GM12874 (cell line): Measurements from ENCODE around the gene PELO.

ENCODE experiments used
- TF ChIP-seq, protein P1 (sequence below): IDR thresholded peaks from 2 replicates; pipeline ENCODE4 v1.5.1; 2011; ENCODE audit warnings: low read depth, mild to moderate bottlenecking, control low read depth, low read length, moderate library complexity; ENCODE audit not compliant: insufficient read depth

Gene PELO

DNA sequence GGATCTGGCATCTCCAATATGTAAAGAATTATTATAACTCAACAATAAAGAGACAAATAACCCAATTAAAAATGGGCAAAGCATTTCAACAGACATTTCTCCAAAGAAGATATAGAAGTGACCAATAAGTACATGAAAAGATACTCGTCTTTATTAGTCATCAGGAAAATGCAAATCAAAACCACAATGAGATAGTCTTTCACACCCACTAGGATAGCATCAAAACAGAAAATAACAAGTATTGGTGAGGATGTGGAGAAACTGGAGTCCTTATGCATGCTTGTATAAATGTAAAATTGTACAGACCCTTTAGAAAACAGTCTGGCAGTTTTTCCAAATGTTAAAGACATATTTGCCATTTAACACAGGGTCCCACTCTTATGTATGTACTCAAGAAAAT lies 39.1 kb upstream of the PELO start:
- TF ChIP-seq, protein P1, sequence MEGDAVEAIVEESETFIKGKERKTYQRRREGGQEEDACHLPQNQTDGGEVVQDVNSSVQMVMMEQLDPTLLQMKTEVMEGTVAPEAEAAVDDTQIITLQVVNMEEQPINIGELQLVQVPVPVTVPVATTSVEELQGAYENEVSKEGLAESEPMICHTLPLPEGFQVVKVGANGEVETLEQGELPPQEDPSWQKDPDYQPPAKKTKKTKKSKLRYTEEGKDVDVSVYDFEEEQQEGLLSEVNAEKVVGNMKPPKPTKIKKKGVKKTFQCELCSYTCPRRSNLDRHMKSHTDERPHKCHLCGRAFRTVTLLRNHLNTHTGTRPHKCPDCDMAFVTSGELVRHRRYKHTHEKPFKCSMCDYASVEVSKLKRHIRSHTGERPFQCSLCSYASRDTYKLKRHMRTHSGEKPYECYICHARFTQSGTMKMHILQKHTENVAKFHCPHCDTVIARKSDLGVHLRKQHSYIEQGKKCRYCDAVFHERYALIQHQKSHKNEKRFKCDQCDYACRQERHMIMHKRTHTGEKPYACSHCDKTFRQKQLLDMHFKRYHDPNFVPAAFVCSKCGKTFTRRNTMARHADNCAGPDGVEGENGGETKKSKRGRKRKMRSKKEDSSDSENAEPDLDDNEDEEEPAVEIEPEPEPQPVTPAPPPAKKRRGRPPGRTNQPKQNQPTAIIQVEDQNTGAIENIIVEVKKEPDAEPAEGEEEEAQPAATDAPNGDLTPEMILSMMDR = no peak

DNA sequence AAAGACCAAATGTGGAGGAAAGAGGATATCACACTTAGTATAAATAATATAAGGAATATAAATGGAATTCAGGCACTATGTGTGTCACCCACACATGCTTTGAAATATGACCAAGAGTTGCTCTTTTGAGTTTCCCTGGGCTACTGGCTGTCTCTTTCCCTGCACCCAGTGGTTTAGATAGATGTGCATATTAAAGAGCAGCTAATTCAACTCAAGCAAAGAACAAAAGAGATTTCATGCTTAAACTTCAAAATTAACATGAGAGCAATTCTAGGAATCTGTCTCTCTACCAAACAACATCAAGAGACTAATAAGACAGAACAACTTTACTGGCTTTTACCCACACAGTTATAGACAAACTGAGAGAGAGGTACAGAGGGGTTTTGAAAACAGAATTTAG lies 38.0 kb upstream of the PELO start:
- TF ChIP-seq, protein P1 = no peak

DNA sequence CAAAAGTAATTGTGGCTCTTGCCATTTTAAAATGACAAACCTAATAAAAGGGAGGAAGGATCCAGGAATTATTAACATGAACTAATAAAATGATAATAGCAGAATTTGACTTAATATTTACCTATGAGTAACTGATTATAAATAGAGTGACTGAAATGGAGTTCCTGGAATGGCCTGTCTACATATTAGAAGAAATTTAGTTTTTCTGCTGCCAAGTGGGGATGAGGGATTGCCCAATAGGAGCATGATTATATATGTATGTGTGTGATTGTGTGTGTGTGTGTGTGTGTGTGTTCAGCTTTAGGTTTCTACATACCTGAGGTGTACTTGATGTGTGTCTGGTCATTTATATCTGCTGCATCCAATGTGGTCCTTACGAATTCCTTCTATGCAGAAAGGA lies 36.6 kb upstream of the PELO start:
- TF ChIP-seq, protein P1 = no peak

DNA sequence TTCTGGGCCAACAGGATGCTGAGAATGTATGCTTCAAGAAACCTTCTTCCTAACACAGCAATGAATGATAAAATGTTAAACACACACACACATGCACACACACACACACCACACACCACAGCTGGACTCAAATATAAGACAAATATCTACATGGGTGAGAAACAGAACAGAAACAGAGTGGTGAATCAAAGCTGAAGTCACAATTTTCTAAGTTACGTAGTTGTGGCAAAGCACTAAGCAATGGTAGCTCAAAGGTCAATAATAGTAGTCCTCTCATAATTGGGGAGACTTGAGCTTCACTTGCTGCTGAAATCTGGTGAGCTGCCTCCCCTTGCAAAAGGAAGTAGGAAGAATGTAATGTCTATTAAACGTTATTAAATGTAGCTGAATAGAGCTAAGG lies 33.7 kb upstream of the PELO start:
- TF ChIP-seq, protein P1 = no peak

DNA sequence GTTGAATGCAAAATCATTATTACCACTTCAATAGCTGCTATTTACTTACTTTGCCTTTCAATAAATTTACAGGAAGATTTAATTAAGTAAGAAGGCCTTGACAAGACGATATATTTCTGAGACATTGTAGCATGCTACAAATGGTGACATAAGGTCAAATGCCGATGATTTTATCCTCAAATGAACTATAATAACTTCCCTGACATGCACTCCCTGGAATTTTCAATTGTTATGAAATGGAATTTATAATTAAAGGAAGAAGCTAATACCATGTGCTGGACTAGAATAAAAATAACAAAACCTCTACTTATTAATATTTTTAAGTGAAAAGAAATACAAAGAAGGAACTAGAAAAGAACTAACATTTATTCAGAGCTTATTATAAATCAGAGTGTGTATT lies 30.2 kb upstream of the PELO start:
- TF ChIP-seq, protein P1 = no peak

DNA sequence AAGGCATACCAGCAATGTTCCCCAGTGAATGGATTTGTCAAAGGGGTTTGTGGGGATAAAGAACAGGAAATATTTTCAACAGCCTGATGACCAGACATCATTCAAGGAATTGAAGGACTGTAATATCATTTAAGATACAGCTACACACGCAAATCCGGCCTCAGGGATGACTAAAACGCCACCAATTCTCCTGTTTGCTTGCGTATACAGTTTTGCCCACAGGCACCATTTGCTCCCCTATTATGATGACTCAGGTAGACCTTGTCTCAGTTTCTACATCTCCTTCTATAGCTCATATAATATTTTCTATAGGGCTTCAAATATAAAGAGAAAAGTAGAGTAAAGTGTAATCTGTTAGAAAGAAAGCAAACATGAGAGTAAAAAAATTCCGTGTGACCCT lies 29.7 kb upstream of the PELO start:
- TF ChIP-seq, protein P1 = no peak

DNA sequence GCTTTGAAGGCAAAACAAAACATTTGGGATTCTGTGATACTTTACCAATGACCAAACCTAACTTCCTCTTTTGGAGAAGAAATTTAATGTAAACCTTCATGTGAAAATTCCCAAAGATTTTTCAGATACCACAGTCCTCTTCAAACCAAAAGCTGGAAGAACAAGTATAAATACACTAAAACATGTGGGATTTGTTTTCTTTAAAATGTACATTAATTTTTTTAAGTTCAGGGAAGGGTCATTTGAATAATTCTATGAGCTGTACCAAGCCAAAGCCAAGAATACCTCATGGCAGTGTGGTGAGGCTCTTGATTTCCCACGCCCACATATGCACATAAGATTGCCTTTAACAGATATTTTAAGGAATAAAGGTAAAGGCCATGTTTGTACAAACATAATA lies 28.4 kb upstream of the PELO start:
- TF ChIP-seq, protein P1 = no peak
